GM12878 (cell line): ENCODE data around the gene PDCD7. TPM values are rescaled to one million over a fixed set of nuclear protein-coding genes. Genes with fewer than 3 reads are reported as not detected.

Source experiments
- ATAC-seq: fragments of 200-7000 bp; cut with Tn5 transposase; 3 replicates; pipeline ENCODE4 v1.9.1; 2020; ENCODE audit warnings: mild to moderate bottlenecking, moderate library complexity
- BruUV-seq: library from RNA; stranded (reverse); fragments of 400-500 nt; replicated peaks from 2 replicates; lab custom pipeline; 2021; lab: Mats Ljungman, UMichigan
- CTCF ChIA-PET: fragments of 300-600 bp; sonication (Branson Sonifier 250); formaldehyde crosslinking; extraction: SDS; loops from one replicate; lab custom pipeline; 2021; ENCODE audit warnings: inconsistent platforms; lab: Yijun Ruan, JAX
- POLR2A ChIA-PET: fragments of 350-600 bp; formaldehyde crosslinking; extraction: SDS; loops from one replicate; lab custom pipeline; 2021; ENCODE audit warnings: inconsistent platforms; lab: Charles Lee
- RAD21 ChIA-PET: fragments of 300-600 bp; sonication (Branson Sonifier 250); formaldehyde crosslinking; loops from one replicate; lab custom pipeline; 2023; ENCODE audit warnings: antibody characterized with exemption; ENCODE audit not compliant: unreplicated experiment; lab: Charles Lee
- SMC1A ChIA-PET: fragments of 300-600 bp; sonication (Branson Sonifier 250); formaldehyde crosslinking; loops from one replicate; lab custom pipeline; 2023; ENCODE audit not compliant: unreplicated experiment, uncharacterized antibody; lab: Charles Lee
- DNase-seq: peaks from one replicate; pipeline ENCODE4 v3.0.0-alpha.2; 2011; ENCODE audit warnings: low read depth, low spot score
- FAIRE-seq: peaks from 3 replicates; lab custom pipeline; 2011; peaks lifted over from hg19 to GRCh38; lab: Jason Lieb, UNC
- H2AFZ ChIP-seq: 2 replicates; pipeline ENCODE4 v1.6.0; 2011; ENCODE audit warnings: low read depth, low read length, control low read depth; ENCODE audit not compliant: control insufficient read depth
- H3K27ac ChIP-seq: 2 replicates; pipeline ENCODE4 v1.5.1; 2011; ENCODE audit warnings: control low read depth; ENCODE audit not compliant: control insufficient read depth, insufficient read depth
- H3K27me3 ChIP-seq, 2 experiments: replicated peaks in 1 of 2; 2 replicates each; pipeline versions ENCODE4 v1.6.0 to v1.6.1; 2011; ENCODE audit warnings: low read length in 1 of 2; ENCODE audit not compliant: control insufficient read depth in 2 of 2, insufficient read depth in 2 of 2
- H3K36me3 ChIP-seq, 2 experiments: 2 replicates each; pipeline ENCODE4 v1.5.1; 2011; ENCODE audit warnings: low read length in 1 of 2; ENCODE audit not compliant: control insufficient read depth in 2 of 2, insufficient read depth in 2 of 2
- H3K4me1 ChIP-seq: 2 replicates; pipeline ENCODE4 v1.6.1; 2011; ENCODE audit warnings: mild to moderate bottlenecking, low read length, moderate library complexity, mixed read lengths; ENCODE audit not compliant: control insufficient read depth, insufficient read depth
- H3K4me2 ChIP-seq: 2 replicates; pipeline ENCODE4 v1.6.0; 2011; ENCODE audit warnings: control low read depth; ENCODE audit not compliant: control insufficient read depth, insufficient read depth
- H3K4me3 ChIP-seq: fragments of 200-600 bp; sonication (generic); 2 replicates; pipeline ENCODE4 v1.5.1; 2016
- H3K79me2 ChIP-seq: 2 replicates; pipeline ENCODE4 v1.6.0; 2011; ENCODE audit warnings: low read length; ENCODE audit not compliant: control insufficient read depth, insufficient read depth
- H3K9ac ChIP-seq: 2 replicates; pipeline ENCODE4 v1.8.0; 2011; ENCODE audit warnings: low read length, control low read depth, mixed read lengths; ENCODE audit not compliant: control insufficient read depth, insufficient read depth
- H3K9me3 ChIP-seq: replicated peaks from 3 replicates; pipeline ENCODE4 v1.5.1; 2011; ENCODE audit warnings: mild to moderate bottlenecking, low read length; ENCODE audit not compliant: control insufficient read depth, insufficient read depth
- H4K20me1 ChIP-seq: 2 replicates; pipeline ENCODE4 v1.6.0; 2011; ENCODE audit not compliant: control insufficient read depth, insufficient read depth
- ASH2L ChIP-seq: fragments of 300-600, 200-600 bp; sonication (generic); IDR thresholded peaks from 2 replicates; pipeline ENCODE4 v1.6.1; 2017; ENCODE audit warnings: low read depth, mild to moderate bottlenecking, borderline replicate concordance
- DPF2 ChIP-seq: fragments of 450-650 bp; IDR thresholded peaks from 2 replicates; pipeline ENCODE4 v1.6.1; 2017; ENCODE audit warnings: mild to moderate bottlenecking
- FOXK2 ChIP-seq: fragments of 450-650 bp; IDR thresholded peaks from 2 replicates; pipeline ENCODE4 v1.6.1; 2017; ENCODE audit warnings: mild to moderate bottlenecking, moderate library complexity
- HDAC6 ChIP-seq: fragments of 200-600 bp; sonication (generic); IDR thresholded peaks from one replicate; pipeline ENCODE4 v1.8.0; 2017; ENCODE audit warnings: antibody characterized with exemption; ENCODE audit not compliant: unreplicated experiment
- IKZF1 ChIP-seq: fragments of 450-650 bp; conservative IDR thresholded peaks from 2 replicates; pipeline ENCODE4 v1.6.1; 2017; ENCODE audit warnings: antibody characterized with exemption, mild to moderate bottlenecking
- NFIC ChIP-seq: IDR thresholded peaks from 2 replicates; pipeline ENCODE4 v1.6.1; 2012; ENCODE audit warnings: low read depth, mild to moderate bottlenecking, inconsistent platforms, low read length, moderate library complexity
- NRF1 ChIP-seq: conservative IDR thresholded peaks from 2 replicates; pipeline ENCODE4 v1.6.1; 2011; ENCODE audit warnings: mild to moderate bottlenecking, low read depth, low read length, improper control_type of control experiment
- PML ChIP-seq: IDR thresholded peaks from 2 replicates; pipeline ENCODE4 v1.6.1; 2012; ENCODE audit warnings: low read length, inconsistent platforms
- RCOR1 ChIP-seq: conservative IDR thresholded peaks from 2 replicates; pipeline ENCODE4 v1.6.1; 2012; ENCODE audit warnings: low read depth, low read length, improper control_type of control experiment
- SKIL ChIP-seq: fragments of 450-650 bp; IDR thresholded peaks from 2 replicates; pipeline ENCODE4 v1.6.1; 2017; ENCODE audit warnings: mild to moderate bottlenecking, low read depth, inconsistent platforms; ENCODE audit not compliant: poor library complexity, severe bottlenecking
- SMAD1 ChIP-seq: fragments of 450-650 bp; IDR thresholded peaks from 2 replicates; pipeline ENCODE4 v1.6.1; 2018; ENCODE audit warnings: mild to moderate bottlenecking, low read depth; ENCODE audit not compliant: partially characterized antibody
- SMC3 ChIP-seq: IDR thresholded peaks from 2 replicates; pipeline ENCODE4 v1.6.1; 2011; ENCODE audit warnings: low read length, improper control_type of control experiment, borderline replicate concordance
- TARDBP ChIP-seq: IDR thresholded peaks from 2 replicates; pipeline ENCODE4 v1.6.1; 2016; ENCODE audit warnings: borderline replicate concordance
- ZBED1 ChIP-seq: IDR thresholded peaks from 2 replicates; pipeline ENCODE4 v1.6.1; 2016; ENCODE audit warnings: borderline replicate concordance
- ZBTB33 ChIP-seq: fragments of 450-650 bp; IDR thresholded peaks from 2 replicates; pipeline ENCODE4 v1.6.1; 2017; ENCODE audit warnings: mild to moderate bottlenecking
- ZNF384 ChIP-seq: IDR thresholded peaks from 2 replicates; pipeline ENCODE4 v1.6.1; 2012; ENCODE audit warnings: low read depth, mild to moderate bottlenecking, low read length, improper control_type of control experiment, borderline replicate concordance
- WGBS: methylation state at CpG from one replicate; pipeline ENCODE4 v1.1.6; 2016; ENCODE audit warnings: low lambda C conversion rate; ENCODE audit not compliant: insufficient replicate concordance, insufficient coverage; ENCODE audit errors: missing lambda C conversion rate; 5-methylcytosine and 5-hydroxymethylcytosine counted together
- in situ Hi-C: fragments of 300-500 bp; cut with MboI; formaldehyde crosslinking; loops from 9 replicates; pipeline ENCODE4 v1.14.3; 2018; ENCODE audit warnings: mixed read lengths
- intact Hi-C: fragments of 100-400 bp; cut with micrococcal nuclease; formaldehyde crosslinking; loops from one replicate; pipeline ENCODE4 v1.14.2; 2022; ENCODE audit not compliant: unreplicated experiment
- polyA plus RNA-seq, 11 experiments: library from polyadenylated mRNA; depleted of rRNA in 4 of 11; unstranded in 6 of 11; stranded (reverse) in 5 of 11; fragments of >200 nt; fragmentation: Nextera tagmentation in 4 of 11; fragmentation: Illumina TruSeq in 1 of 11; extraction: Ambion mirVana in 4 of 11; extraction: Trizol in 1 of 11; gene quantifications; 1 replicate in 1 of 11; 2 replicates in 10 of 11; pipeline versions ENCODE4 v1.2.1 to v1.2.3, GENCODE V29; 2011 to 2016; ENCODE audit warnings: inconsistent platforms in 2 of 11, missing spikeins in 2 of 11, low read depth in 1 of 11
- total RNA-seq, 4 experiments: library from RNA; depleted of rRNA in 3 of 4; stranded (reverse); fragments of >200 nt in 3 of 4; fragmentation: Illumina TruSeq in 1 of 4; extraction: Trizol in 1 of 4; gene quantifications; 2 replicates each; pipeline versions ENCODE4 v1.2.1 to v1.2.3, GENCODE V29; 2013 to 2021
- TF ChIP-seq, protein P1 (sequence below): fragments of 450-650 bp; formaldehyde crosslinking; IDR thresholded peaks from 2 replicates; pipeline ENCODE4 v1.4.0; 2020; ENCODE audit warnings: mild to moderate bottlenecking, moderate library complexity

PDCD7 gene
- total and polyA plus RNA-seq, 10 of the 15 experiments (the other 5 are each of a cell fraction or from before 2014, with no cell fraction given) = 4.2 to 24.2 (median 13.4) TPM

- no peak for TF ChIP-seq PML
- TF ChIP-seq ZBED1 = no peak
- no peak for TF ChIP-seq HDAC6
Observed at GRCh38 chr15:65081270-65081669, 52.3 kb downstream of the PDCD7 start (continued).

- FAIRE-seq = no peak
- Histone ChIP-seq H3K4me3 (no peak overlapping the region), H3K27me3 (peaks cover 0 to 6% of the 10 kb centered on the region in 2 experiments; a peak in 1 of 4 replicates), H3K9ac (no peak overlapping the region), H3K9me3 (no peaks in the 10 kb centered on the region), H2AFZ (no peak overlapping the region), H3K4me2 (no peak overlapping the region), H3K79me2 (no peaks in the 10 kb centered on the region), H3K36me3 (no peaks in the 10 kb centered on the region), H3K4me1 (no peaks in the 10 kb centered on the region), H4K20me1 (peaks cover 3% of the 10 kb centered on the region; the same call in 1 of the 2 replicates), H3K27ac (no peak overlapping the region)
- in situ Hi-C loops = no loop called here
- no peak for ATAC-seq
- SMC1A ChIA-PET = no interaction called here
- BruUV-seq = no TSS peak
- 74% methylated on average over 5 of the region's 5 CpGs for WGBS
- RAD21 ChIA-PET = no interaction called here
- CTCF ChIA-PET = interaction anchor here (1.9 kb wide), 1 partner anchor 27 kb away, joined by 7 read pairs; no protein-coding TSS in a partner anchor
- intact Hi-C loops = loop anchor here (2.0 kb wide), 1 partner anchor 25 kb away; no protein-coding TSS in a partner anchor
- POLR2A ChIA-PET = no interaction called here
- DNase-seq = no peak
- TF ChIP-seq, protein P1, sequence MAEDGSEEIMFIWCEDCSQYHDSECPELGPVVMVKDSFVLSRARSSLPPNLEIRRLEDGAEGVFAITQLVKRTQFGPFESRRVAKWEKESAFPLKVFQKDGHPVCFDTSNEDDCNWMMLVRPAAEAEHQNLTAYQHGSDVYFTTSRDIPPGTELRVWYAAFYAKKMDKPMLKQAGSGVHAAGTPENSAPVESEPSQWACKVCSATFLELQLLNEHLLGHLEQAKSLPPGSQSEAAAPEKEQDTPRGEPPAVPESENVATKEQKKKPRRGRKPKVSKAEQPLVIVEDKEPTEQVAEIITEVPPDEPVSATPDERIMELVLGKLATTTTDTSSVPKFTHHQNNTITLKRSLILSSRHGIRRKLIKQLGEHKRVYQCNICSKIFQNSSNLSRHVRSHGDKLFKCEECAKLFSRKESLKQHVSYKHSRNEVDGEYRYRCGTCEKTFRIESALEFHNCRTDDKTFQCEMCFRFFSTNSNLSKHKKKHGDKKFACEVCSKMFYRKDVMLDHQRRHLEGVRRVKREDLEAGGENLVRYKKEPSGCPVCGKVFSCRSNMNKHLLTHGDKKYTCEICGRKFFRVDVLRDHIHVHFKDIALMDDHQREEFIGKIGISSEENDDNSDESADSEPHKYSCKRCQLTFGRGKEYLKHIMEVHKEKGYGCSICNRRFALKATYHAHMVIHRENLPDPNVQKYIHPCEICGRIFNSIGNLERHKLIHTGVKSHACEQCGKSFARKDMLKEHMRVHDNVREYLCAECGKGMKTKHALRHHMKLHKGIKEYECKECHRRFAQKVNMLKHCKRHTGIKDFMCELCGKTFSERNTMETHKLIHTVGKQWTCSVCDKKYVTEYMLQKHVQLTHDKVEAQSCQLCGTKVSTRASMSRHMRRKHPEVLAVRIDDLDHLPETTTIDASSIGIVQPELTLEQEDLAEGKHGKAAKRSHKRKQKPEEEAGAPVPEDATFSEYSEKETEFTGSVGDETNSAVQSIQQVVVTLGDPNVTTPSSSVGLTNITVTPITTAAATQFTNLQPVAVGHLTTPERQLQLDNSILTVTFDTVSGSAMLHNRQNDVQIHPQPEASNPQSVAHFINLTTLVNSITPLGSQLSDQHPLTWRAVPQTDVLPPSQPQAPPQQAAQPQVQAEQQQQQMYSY (CRISPR knock-in tag) = no peak
- TF ChIP-seq SMAD1 = no peak
- TF ChIP-seq SMC3 = no peak
- no peak for TF ChIP-seq NFIC
- no peak for TF ChIP-seq SKIL
- no peak for TF ChIP-seq IKZF1
- TF ChIP-seq FOXK2 = no peak
- no peak for TF ChIP-seq RCOR1
- no peak for TF ChIP-seq DPF2
- no peak for TF ChIP-seq ZBTB33
- no peak for TF ChIP-seq ASH2L
- no peak for TF ChIP-seq ZNF384
- no peak for TF ChIP-seq TARDBP
- TF ChIP-seq NRF1 = no peak
Observed at GRCh38 chr15:65079580-65079979, 54.0 kb downstream of the PDCD7 start.
